Lower leg skin (tissue), 3 donors: ENCODE results near the gene SYF2.

ENCODE experiments used
- CTCF ChIP-seq, 3 donors: fragments of 450-650 bp; IDR thresholded peaks; one replicate each; pipeline ENCODE4 v1.5.1; 2016; ENCODE audit warnings: antibody characterized with exemption in 3 of 3, mild to moderate bottlenecking in 3 of 3, moderate library complexity in 2 of 3
- POLR2A ChIP-seq, 2 donors: fragments of 450-650 bp; IDR thresholded peaks; one replicate each; pipeline ENCODE4 v1.6.1; 2016 to 2017; ENCODE audit warnings: antibody characterized with exemption in 2 of 2, mild to moderate bottlenecking in 1 of 2, moderate library complexity in 1 of 2

GRCh38 chr1:25197235-25197975, 34.9 kb downstream of the SYF2 start:
- no peak for TF ChIP-seq CTCF (IDR thresholded peaks at IDR 0.05)
- no peak for TF ChIP-seq POLR2A (IDR thresholded peaks at IDR 0.05)
